ENCODE results near the gene LRRC41.

GRCh38 chr1:46254668-46255067, 48.7 kb downstream of the LRRC41 start:
- TF ChIP-seq, protein P1, sequence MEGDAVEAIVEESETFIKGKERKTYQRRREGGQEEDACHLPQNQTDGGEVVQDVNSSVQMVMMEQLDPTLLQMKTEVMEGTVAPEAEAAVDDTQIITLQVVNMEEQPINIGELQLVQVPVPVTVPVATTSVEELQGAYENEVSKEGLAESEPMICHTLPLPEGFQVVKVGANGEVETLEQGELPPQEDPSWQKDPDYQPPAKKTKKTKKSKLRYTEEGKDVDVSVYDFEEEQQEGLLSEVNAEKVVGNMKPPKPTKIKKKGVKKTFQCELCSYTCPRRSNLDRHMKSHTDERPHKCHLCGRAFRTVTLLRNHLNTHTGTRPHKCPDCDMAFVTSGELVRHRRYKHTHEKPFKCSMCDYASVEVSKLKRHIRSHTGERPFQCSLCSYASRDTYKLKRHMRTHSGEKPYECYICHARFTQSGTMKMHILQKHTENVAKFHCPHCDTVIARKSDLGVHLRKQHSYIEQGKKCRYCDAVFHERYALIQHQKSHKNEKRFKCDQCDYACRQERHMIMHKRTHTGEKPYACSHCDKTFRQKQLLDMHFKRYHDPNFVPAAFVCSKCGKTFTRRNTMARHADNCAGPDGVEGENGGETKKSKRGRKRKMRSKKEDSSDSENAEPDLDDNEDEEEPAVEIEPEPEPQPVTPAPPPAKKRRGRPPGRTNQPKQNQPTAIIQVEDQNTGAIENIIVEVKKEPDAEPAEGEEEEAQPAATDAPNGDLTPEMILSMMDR (IDR thresholded peaks at IDR 0.05; ENCODE audit: insufficient read depth, low read length, poor library complexity, severe bottlenecking) = no peak
- TF ChIP-seq EZH2phosphoT487 (conservative IDR thresholded peaks at IDR 0.05; ENCODE audit: low read length) = no peak
